Suppressor macrophage (primary cell): Measurements from ENCODE around the gene TRIB2.

Experiments used
- DNase-seq, 4 experiments: peaks; one replicate each; pipeline ENCODE4 v3.0.0-alpha.2; 2020 to 2022

The TRIB2 gene

DNA sequence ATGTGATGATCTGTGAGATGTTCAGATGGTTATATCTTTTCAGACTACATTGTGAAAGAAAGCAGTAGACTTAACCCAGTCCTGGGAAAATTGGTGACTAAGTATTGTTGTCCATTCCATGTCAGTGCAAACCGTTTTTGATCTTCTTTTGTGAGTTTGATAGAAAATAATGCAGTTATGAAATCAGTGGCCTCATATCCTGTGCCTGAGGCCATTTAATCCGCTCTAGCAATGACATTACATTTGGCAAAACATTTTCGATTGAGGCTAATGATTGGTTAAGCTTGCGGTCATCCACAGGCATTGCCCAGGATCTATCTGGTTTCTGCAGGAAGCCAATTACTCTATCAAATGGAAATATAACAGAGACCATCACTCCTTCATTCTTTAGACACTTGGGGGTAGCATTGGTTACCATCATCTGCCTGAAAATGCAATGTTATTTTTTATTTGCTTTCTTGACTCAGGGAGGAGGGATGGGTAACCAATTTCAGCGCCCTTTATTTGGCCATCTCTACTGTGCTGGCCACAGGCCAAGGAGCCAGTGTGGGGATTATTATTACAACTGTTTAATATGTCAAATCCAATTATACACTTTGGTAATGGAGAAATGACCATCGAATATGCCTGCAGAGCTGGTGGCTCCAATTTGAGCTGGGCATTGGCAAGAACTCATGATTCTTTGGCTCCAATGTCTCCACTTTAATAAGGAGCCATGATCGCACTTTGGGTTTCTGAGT, 33.6 kb downstream of the TRIB2 start:
- no peak for DNase-seq

DNA sequence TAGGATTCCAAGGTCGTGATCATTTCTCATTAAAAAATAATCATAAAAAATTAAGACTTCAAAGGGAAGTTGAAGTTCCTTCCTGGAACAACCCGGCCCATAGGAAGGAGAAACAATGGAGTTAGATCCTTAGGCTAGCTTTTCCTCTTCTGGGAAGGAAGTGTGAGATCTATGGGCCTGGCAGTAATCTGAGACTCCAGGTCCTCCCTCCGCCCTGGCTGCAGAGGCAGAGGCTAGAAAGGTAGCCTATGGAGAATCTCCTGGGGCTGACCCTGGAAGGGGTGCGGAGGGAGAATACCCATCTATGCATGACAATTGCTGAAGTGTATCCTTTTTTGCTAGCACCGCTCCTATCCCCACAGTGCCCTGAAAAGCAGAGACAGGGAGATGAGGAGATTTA, 37.9 kb downstream of the TRIB2 start:
- no peak for DNase-seq

DNA sequence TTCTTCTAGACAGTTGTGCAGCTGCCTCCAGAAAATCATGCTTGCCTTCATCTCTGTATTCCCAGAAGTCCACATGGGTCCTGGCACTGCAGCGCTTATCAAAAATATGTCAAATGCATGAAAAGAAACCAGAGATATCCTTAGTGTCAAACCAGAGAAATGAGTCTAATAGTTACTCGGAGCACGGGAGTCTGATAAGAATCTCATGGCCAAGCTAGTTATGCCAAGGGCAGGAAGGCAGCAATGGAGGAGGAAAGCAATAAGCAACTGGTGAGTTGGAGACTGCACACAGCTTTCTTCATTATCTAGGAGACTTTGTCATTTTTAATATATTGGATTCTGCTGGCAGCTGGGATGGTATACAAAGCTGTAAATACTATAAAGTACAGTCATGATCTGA, 38.6 kb downstream of the TRIB2 start:
- no peak for DNase-seq

DNA sequence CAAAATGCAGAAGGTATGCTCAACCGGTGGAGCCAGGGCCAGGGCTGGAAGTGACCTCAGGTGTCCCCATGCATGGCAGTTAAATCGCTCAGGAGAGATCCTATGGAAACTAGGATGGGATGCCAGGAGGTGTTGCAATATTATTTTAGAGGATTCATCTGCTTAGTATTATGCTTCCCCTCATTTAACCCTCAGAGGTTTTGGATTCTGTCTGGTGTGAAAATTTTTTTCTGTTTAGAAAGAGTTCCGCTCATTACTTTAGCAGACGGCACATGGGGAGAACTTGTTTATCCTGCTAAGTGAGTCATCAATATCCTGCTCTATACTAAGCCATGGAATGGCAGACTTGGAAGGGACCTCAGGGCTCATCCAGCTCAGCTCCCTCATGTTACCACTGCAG, 42.5 kb downstream of the TRIB2 start:
- DNase-seq: no peak

DNA sequence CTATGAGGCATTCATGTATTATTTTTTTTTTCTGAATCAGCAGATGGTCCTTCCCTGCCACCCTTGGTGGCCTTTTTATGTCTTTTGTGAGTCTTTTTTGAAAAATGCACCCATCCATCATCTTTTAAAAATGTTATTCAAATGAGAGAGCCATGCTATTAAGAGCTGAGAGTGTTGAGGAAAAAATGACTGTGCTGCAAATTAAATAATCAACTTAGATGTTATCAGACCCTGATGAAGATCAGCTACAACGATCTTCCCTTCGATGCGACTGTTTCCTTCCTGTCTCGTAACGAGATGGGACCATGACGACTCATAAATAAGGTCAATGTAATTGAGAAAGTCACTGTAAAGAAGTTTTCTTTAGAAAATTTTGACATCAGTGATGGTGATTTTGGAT, 44.4 kb downstream of the TRIB2 start:
- no peak for DNase-seq

DNA sequence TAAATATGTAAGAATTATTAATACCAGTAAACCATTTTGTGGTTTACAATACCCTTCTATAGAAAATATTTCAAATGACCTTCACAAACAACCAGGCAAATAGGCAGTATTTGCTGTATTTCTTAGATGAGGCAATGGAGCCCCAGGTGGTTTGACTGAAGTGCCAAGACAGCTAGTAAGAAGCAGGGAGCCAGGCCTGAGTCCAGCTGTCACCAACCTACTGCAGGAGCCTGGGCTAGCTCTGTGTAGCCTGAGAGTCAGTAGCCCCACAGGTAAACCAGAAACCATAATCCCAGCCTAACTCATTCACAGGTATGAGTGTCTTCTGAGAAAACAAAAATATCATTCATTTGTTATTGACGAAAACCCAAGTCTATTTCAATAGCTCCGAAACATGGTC, 45.6 kb downstream of the TRIB2 start:
- DNase-seq: no peak

DNA sequence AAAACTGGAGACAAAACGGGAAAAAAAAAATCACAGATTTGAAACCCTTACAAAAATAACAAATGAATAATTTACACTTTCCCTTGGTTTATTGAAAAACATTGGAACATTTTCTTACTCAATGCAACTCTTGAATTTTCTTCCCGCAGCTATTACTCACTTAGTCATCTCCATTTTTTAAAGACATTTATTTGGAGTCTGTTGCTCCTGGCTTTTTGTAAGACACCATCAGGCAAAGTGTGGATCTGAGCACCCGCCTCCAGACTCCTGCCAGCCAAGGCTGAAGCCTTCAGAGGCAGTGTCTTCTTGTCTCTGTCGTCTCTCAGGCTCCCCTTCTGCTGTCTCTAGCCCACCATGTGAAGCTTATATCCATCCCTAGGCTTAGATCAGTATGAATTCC, 46.2 kb downstream of the TRIB2 start:
- DNase-seq: no peak

DNA sequence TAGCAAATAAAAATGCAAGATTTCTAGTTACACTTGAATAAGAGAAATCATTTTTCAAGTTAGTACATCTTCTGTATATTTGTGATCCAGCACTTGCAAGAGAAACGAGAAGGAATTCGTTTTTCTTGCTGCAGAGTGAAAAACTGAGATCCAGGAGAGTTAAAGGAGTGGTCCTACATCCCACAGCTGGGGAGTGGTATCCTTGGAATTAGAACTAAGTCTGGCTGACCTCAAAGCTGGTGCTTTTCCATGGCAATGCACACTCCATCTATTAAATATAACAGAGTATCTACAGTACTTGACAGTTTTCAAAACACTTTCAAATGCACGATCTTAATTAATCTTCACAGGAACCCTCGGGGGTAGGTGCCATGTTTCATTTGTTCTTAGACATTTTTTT, 46.8 kb downstream of the TRIB2 start:
- DNase-seq: no peak

DNA sequence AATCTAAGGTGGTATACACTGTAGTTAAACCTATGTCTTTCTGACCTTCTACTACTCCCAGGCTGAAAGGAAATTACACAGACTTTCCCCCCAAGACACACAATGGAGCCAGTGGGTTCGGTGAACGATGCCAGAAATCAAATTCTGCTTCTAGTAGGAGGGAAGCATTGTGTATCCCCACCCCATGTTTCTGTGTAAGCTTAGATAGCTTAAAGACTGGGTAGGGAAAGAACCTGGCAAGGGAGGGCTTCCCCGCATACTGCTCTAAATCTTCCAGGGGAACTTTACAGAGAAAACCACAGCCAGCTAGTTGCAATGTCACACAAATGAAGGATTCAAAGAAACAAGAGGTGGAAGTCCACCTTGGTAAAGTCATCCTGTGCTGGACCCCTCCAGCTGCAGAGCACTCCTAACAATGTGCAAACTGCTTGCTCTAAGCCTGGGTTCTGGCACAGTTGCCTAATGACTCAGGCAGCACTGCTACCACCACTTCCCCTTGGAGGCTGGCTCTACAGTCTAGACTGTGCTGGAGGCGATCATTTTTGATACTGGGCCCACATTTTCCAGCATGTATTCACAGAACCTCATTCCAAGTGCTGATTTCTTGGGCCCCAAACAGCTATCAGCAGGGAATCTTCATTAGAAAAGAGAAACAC, 47.5 kb downstream of the TRIB2 start:
- DNase-seq: peak in 1 of 4 experiments; percentile 9

DNA sequence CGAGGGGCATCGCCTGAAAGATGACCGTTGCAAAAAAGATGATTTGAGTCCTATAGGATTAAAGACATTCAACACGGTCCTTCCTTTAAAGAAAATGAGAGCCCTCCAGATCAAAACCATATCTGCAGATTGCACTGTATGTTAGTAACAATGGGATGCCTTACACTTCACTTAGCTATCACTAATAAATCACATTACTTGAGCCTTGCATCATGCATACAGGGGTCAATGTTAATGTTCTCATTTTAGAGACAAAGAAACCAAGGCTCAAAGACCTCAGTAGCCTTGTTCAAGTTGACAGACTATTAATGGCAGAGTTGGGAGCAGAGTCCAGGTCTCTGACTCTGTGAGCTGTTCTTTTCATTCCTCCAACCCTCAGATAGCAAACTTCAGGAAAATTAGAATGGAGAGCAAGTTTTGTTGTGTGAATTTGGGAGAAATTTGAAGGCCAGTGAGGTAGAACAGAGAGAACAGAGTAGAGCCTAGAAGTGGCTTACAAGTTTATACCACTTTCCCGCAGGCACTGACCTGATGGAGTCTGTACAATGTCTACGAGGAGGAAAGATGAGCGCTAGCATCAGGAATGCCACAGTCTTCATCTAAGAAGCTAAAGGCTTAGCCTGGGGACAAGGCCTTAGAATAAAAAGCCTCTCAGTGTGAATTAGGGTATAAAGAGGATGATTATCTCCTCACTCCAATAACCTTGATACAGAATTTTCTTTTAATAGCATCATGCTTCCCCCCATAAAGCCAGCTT, 48.3 kb downstream of the TRIB2 start:
- no peak for DNase-seq

DNA sequence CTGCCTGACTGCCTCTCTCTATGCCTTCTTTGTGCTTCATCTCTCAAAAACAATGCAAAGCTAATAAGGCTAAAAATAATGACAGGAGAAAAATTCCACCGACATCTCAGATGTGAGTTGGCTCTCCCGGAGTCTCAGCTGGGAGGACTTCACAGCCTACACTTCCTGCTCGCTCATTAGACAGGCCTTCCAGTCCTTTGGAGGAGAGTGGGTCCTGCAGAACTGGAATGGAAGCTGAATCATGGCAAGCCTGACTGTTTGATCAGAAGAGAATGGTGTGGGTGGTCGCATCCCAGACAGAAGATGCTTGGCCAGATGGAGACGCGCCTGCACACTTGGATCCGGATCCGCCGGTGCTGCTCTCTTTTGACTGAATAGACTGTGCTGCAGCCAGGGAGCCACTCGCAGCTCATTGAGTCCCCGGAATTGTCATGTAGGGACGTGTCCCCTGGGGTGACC, 49.7 kb downstream of the TRIB2 start:
- DNase-seq: no peak

DNA sequence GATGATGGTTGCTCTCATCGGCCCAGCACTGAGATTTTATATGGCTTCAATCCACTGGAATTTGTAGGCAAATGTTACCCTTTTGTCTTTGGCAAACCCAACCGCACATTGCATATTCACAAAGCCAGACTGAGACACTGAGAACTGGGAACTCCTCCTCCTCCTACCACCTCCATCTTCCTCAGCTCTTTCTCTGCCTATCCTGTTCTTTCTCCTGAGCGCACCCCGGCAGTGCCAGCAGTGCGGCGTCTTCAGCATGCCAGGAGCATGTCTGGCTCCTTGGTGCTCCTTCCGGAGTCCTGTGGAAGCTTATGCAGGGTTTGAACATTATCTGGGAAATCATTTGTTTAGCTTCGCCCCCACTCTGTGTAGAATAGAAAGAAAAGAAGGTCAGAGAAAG, 50.8 kb downstream of the TRIB2 start:
- no peak for DNase-seq

DNA sequence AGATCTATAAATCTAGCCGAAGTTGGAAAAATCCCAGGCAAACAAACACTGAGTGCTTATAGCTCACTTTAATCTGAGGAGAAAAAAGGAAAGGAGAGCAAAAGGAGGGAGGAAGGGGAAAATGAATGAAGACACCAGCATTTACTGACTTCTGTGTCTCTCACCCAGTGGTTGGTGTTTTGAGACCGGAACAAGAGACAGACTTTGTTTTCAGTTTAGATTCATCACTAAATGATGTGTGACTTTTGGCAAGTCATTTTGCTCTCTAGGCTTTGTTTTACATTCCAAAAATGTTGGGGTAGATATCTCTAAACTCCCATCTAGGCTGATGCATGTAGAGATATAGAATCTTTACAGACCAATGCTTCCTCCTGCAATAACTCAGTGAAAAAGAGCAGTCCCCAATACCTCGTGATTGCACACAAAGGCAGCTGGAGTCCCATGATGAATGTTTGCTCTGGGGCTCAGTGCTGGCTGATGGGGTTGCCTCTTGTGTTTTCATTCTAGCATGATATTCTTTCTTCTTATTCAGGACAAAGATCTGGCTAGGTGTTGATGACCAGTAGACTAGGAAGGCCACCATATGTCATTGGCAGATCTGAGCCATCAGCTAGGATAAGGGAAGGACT, 51.4 kb downstream of the TRIB2 start:
- DNase-seq: no peak

DNA sequence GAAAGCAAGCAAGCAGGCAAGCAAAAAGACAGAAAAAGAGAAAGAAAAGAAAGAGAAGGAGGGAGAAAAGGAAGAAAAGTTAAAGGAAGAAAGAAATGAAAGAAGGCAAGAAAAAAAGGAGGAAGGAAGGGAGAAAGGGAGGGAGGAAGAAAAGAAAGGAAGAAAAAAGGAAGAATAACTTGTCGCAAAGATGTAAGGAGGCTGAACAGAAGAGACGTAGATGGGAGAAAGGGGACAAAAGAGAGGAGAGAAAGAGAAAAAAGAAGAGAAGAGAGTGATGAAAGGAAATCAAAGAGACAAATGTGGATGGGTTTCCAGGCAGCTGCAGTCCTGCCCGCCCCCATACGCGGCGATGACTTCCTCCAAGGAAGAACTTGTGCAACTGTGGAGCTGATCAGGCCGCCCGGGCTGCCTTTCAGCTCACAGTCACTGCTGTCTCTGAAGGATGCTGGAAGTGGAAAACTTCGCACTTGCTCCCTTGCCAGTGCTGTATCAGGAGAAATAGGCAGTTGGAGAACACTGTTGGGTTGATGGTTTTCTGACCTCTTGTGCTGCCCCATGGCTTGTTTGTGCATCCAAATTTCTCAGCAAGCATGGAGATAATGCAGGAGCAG, 52.9 kb downstream of the TRIB2 start:
- peak; percentile 54 to 79 (median 65) for DNase-seq

DNA sequence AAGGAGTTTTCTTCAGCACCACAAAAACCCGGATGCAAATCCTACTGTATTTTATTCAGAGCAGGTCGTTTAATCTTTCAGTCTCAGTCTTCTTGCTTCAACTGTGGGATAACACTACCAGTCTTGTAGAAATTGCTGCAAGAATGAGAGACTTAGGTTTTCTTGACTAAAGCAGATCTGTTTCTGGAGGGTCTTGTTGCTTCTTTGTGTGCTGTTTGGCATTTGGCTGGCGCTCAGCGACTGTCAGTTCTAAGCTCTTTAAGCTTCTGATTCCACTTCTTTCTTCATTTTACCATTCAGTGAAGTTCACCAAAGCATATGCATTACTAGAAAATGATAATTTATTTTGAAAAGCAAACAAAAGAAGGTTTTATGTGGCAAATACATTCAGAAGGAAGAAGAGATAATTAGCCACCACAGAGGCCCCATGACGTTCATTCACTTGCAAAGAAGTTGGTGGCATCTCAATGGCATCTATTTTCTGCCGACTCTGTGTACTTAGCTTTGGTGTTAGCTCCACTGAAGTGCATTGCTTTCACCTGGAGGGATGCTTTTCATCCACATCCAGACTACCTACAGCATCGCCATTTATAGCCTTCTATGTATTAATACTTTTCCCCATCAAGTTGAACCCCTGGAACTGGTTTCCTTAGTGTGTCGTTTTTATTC, 53.7 kb downstream of the TRIB2 start:
- no peak for DNase-seq

DNA sequence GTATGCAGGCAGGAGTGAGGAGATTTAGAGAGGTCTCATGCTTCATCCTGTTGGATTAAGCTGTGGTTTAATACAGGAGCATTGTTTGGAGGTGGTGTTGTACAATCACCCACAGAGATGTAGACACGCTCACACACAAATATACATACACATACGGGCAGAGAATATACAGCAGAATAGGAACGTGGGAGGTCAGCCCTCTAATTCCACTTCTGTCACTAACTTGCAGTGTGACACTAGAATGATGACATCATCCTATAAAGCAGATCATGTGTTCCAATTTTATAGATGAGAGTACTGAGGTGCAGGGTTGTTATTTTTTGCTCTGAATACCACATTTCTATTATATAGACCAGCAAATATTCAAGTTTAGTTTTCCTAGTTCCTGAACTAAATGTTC, 54.4 kb downstream of the TRIB2 start:
- no peak for DNase-seq

DNA sequence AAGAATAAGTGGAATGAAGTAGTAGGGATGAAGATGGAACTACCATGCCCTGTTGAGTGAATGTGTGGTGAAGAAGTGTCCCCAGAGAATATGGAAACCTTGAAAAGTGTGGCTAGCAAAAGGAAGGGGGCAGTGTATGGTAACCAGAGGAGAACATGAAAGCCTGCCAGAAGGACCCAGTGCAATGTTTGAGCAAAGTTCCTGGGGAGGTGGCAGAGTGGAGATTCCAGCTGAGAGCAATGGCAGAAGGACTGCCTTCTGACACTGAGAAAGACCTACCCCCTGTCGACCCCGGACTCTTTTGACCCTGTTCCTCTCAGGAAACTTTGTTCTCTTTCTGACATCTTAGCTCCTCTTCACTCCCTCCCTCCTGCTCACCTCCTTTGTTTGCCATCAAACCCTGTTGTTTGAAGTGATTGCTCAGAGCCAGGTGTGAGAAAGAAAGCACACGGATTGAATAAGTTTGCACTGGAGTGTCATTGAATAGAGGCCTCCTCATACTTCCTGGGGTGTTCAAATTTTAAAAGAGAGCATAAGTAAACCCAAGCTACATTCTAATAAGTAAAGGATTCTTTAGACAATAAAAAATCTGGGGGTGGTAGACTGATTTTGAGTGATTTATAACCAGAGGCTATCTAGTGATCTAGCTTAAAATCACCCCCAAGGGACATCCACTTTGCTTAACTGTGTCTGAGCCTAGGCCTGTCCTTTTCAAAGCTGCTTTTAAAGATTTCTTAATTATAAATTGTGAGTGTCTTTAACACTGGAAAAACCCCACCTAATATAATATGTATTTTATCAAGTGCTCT, 57.1 kb downstream of the TRIB2 start:
- DNase-seq: no peak

DNA sequence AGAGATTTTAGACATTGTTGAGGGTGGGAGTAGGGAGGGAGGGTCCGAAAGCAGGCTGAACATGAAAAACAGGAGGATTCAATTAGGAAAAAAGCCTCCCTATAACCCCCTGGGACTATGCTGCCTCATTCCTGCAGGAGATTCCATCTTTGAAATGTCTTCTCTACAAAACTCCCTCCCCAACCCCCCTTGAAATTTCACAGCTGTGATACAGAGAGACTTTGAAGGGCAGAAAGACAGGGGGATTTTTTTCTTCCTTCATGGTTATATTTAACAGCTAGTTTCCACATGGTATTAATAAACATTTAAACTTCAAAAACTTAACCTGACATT, 57.6 kb downstream of the TRIB2 start:
- no peak for DNase-seq

DNA sequence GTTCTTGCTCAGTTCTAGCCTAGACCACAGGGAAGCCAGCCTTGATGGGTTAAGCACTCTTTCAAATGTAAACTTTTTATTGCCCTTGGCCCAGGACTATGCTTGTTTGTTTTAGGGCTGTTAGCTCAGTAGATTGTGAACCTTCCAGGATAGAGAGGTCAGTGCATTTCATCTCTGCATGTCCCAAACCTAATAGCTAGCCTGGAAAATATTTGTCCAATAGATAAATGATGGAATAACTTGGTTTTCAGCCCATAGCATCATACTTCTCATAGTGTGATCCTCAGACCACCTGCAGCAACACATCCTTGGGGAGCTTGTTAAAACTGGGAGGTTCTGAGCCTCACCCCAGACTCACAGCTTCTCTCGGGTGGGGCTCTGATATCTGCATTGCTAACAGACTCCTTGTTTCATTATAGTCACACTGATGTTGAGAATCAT, 59.8 kb downstream of the TRIB2 start:
- no peak for DNase-seq

DNA sequence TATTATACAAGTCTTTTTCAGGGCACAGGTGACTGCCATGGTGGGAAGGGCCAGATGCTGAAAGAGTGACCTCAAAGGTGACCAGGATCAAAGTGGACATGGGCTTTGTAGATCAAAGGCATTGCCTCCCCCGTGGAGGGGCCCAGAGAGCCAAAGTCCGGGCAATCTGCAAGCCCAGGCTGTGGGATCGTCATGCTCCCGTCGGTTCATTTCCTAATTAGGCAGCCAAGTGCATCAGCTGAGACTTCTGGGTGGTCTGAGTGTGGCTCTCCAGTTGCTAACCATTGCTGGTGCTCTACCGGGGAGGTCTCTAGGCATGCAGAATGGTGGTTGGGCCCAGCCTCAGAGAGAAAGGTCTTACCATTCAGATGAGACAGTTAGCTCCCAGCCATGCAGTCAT, 61.6 kb downstream of the TRIB2 start:
- no peak for DNase-seq

DNA sequence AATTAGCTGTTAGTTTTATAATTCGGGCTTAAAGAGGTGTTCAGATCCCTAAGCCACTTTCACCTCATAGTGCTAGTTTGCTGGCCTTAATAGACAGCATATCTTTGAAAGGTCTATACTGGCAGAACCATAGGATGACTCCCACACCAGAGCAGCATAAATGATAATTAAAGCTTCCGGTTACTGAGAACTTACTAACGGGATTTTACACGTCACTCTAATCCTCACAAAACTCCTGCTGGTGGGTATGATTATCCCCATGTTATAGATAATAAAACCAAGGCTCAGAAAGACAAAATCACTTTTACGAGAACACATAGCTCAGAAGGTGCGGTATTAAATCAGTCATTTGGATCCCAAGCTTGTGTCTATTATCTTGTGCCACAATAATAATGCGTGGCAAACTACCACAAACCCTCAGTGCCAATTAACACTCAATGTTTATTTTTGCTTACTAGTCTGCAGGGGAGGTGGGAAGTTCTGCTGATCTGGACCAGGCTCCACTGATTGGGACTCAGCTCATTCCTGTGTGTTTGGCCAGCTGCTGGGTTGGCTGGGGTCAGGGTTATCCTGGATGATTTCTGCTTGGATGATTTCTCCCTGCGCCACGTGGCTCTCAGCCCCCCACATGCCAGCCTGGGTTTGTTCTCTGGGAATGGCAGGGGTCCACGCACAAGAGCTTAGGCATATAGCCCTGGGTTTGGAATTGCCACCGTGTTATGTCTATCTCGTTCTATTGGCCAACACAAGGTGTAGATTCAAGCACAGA, 62.3 kb downstream of the TRIB2 start:
- no peak for DNase-seq
